T-helper 2 cell treated with Interferon-gamma antibody and Interleukin-4, amounts not matched to agents 100 ng/mL and 5 ng/mL, for 36 hours (primary cell): ENCODE results near the gene LITAFD. TPM values are rescaled to one million over a fixed set of nuclear protein-coding genes. Genes with fewer than 3 reads are reported as not detected.
"Not testable (repeated sequence)": the region's sequence is repeated elsewhere in the genome, so short reads cannot be mapped to it uniquely, and the experiment has no call there.

Experiments used
- intact Hi-C: fragments of 100-400 bp; cut with micrococcal nuclease; formaldehyde crosslinking; loops from one replicate; pipeline ENCODE4 v1.15.1; 2023
- total RNA-seq: library from RNA; stranded (reverse); gene quantifications from 2 replicates; pipeline ENCODE4 v1.2.3, GENCODE V29; 2022

LITAFD gene
- total RNA-seq: not detected in 2 replicates

GRCh38 chr16:8882041-8882617 lies at the start of gene LITAFD:
Gene LITAFD, plus strand, starts transcription at chr16:8882351. Its CDS starts 2,005 bp downstream, at chr16:8884356.
- intact Hi-C loops: no loop called here

GRCh38 chr16:8832717-8833105 lies 49.4 kb upstream of the LITAFD start:
- intact Hi-C loops: no loop called here

DNA sequence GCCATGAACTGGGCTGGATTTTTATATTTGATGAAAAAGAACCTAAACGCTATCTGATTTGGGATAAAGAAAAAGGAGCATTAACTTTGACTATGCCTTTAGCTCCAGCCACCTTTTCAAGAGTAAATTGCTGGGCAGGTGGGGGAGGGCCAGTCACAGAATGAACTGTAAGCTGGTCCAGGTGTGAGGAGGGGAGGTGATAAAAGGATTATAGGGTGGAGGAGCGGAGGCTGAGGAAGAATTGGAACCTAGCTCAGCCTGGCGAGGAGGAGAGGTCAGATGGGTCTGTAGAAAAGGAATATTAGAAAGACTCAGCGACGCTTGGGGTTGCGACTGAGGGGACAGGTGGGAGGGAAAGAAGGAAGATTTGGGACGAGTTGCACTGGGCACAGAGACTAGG lies 45.4 kb upstream of the LITAFD start:
- intact Hi-C loops: not testable (repeated sequence)

DNA sequence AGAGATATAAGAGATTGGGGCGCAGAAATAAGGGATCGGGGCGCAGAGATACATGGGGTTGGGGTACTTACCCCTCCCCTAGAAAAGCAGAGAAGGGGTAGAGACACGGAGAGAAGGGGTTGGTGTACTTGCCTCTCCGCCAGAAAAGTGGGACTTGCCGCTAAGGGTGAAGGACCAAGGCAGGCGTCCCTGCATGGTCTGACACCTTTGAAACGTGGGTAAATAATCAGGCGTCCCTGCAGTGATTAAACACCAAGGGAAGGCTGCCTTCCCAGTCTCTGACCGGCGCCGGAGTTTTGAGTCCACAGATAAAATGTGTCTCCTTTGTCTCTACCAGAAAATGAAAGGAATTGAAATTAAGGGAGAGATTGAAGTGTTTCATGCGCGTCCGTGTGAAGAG lies 44.6 kb upstream of the LITAFD start:
- intact Hi-C loops: not testable (repeated sequence)

- intact Hi-C loops: not testable (repeated sequence)
Measured at GRCh38 chr16:8842016-8842415, 40.1 kb upstream of the LITAFD start.

- intact Hi-C loops: not testable (repeated sequence)
Measured at GRCh38 chr16:8843296-8843695, 38.9 kb upstream of the LITAFD start.

GRCh38 chr16:8845699-8846298 lies 36.4 kb upstream of the LITAFD start:
- intact Hi-C loops: no loop called here

GRCh38 chr16:8846401-8846932 lies 35.7 kb upstream of the LITAFD start:
- intact Hi-C loops: no loop called here

- intact Hi-C loops: no loop called here
Measured at GRCh38 chr16:8847145-8847544, 35.0 kb upstream of the LITAFD start.

GRCh38 chr16:8847623-8848022 lies 34.5 kb upstream of the LITAFD start:
- intact Hi-C loops: no loop called here

GRCh38 chr16:8848231-8848938 lies 33.8 kb upstream of the LITAFD start:
- intact Hi-C loops: no loop called here

DNA sequence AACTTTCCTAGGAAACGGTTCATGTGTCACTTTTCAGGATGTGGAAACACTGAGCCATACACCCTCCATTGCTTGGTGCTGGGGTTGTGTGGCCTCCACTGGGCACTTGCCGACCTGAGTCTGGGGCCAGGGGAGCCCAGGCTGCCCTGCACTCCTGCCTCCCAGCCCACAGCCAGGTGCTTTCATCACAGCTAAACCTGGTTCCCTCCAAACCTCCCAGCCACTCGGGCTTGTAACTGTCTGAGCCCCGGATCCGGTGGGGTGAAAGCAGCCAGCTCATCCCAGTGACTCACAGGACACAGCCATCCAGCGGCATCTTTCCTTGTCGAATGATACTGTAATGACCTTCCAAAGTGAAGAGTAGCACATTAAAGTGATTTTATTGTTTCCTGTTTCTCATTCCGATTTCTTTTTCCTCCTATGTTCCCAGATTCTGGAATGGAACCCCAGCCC lies 33.2 kb upstream of the LITAFD start:
- intact Hi-C loops: no loop called here

GRCh38 chr16:8849411-8850011 lies 32.6 kb upstream of the LITAFD start:
- intact Hi-C loops: no loop called here

- intact Hi-C loops: no loop called here
Measured at GRCh38 chr16:8850279-8850885, 31.8 kb upstream of the LITAFD start.

DNA sequence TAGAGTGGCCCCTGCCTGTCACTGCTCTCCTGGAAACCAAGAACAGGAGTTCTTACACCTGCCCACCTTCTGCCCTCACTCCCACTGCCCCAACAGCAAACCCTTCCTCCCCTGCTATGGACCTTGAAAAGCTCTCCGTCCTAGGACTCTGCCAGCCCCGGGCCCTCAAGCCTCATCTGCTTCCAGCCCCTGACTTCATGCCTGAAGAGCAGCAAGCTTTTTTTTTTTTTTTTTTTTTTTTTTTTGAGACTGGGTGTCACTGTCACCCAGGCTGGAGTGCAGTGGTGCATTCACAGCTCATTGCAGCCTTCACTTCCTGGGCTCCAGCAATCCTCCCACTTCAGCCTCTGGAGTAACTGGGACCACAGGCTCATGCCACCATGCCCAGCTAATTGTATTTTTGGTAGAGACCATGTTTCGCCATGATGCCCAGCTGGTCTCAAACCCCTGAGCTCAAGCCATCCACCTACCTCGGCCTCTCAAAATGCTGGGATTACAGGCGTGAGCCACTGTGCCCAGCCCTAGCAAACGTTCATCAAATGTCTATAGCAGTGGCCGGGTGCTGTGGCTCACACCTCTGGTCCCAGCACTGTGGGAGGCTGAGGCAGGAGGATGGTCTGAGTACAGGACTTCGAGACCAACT lies 30.3 kb upstream of the LITAFD start:
- intact Hi-C loops: no loop called here

DNA sequence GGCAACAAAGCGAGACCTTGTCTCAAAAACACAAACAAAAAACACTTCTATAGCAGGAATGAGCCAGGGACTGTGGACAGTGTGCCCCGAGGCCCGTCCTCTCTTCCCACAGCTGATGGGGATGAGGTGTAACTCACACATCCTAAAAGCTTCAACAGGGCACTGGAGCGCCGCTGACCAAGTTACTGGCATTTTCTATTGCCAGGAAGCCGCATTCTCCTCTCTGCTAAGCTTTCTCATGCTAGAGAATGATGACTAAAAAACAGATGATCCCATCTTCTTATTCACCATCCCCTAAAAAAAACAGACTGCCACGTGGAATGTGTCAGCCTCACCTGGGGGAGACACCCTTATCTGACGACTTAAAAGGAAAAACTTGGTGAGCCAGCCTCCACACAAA lies 29.6 kb upstream of the LITAFD start:
- intact Hi-C loops: no loop called here

- intact Hi-C loops: no loop called here
Measured at GRCh38 chr16:8853150-8853549, 29.0 kb upstream of the LITAFD start.

DNA sequence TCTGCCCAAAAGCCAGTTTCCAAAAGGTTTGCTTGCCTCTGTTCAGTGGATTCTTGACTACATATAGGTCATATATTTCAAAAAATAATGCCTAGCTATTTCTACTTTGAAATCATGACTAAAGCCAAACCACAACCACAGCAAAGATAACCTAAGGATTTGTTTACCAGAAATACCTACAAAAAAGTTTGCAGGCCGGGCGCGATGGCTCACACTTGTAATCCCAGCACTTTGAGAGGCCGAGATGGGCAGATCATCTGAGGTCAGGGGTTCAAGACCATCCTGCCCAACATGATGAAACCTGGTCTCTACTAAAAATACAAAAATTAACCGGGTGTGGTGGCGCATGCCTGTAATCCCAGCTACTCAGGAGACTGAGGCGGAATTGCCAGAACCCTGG lies 28.5 kb upstream of the LITAFD start:
- intact Hi-C loops: no loop called here

- intact Hi-C loops: no loop called here
Measured at GRCh38 chr16:8854298-8854948, 27.7 kb upstream of the LITAFD start.

DNA sequence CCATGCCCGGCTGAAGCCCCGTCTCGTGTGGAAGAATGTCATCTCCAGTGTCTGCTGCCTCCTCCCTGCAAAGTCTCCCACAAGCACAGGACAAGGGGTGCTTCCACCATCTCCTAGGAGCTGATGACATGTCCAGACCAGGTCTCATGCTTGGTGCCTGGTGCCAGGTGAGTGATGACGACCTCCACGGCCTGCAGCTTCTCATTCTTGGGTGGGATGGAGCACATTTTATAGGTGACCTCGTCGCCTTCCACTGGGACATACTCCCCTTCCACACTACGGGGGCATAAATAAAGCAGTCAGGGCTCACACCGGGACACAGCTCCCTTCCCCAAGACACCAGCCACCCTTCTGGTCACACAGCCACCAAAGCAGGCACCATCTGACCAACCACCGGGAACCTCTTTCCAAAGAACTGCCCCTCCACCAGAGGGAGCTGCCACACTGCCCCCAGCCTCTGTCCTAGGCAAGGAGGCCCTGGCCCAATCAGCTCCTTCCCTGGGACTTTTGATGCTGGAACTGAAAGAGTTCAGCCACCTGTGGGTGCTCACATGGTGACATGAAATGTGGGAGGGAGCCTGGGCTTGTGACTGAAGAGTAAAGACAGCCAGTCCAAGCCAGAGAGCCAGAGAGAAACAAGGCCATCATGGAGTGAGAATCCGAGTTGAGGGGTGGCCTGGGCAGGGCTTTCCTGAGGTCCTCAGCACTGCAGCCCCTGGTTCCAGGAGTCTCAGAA lies 26.9 kb upstream of the LITAFD start:
- intact Hi-C loops: no loop called here
